ENCODE results near the gene CLTC.

CLTC gene

DNA sequence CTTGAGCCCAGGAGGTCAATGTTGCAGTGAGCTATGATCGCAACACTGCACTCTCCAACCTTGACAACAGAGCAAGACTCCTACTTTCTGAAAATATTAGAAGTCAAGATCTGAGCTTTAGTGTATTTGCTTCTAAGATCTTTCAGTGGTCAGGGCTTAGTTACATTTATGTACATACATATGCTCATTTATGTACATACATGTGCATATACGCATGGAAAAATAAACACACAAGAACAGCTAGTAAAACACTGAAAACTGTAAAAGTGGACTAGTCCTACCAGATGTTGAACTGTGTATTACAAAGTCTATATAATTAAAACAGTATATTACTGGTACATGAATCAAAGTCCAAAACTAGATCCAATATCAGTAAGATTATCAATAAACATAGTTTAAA is 59.2 kb downstream of the CLTC start:
- no peak overlapping the region for H2AFZ ChIP-seq
- no peaks in the 10 kb centered on the region for H3K36me3 ChIP-seq (ENCODE audit: control insufficient read depth, insufficient read depth, low read length)
- no peaks in the 10 kb centered on the region for H3K9me3 ChIP-seq (ENCODE audit: control insufficient read depth, low read length)
- H3K4me1 ChIP-seq, result no peaks in the 10 kb centered on the region
- TF ChIP-seq, protein P1, sequence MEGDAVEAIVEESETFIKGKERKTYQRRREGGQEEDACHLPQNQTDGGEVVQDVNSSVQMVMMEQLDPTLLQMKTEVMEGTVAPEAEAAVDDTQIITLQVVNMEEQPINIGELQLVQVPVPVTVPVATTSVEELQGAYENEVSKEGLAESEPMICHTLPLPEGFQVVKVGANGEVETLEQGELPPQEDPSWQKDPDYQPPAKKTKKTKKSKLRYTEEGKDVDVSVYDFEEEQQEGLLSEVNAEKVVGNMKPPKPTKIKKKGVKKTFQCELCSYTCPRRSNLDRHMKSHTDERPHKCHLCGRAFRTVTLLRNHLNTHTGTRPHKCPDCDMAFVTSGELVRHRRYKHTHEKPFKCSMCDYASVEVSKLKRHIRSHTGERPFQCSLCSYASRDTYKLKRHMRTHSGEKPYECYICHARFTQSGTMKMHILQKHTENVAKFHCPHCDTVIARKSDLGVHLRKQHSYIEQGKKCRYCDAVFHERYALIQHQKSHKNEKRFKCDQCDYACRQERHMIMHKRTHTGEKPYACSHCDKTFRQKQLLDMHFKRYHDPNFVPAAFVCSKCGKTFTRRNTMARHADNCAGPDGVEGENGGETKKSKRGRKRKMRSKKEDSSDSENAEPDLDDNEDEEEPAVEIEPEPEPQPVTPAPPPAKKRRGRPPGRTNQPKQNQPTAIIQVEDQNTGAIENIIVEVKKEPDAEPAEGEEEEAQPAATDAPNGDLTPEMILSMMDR (IDR thresholded peaks at IDR 0.05), result no peak
- H3K27me3 ChIP-seq (ENCODE audit: control insufficient read depth, insufficient read depth, low read length), result no peaks in the 10 kb centered on the region
- H3K27ac ChIP-seq, result no peak overlapping the region
- H3K4me3 ChIP-seq (ENCODE audit: low read depth, low read length), result no peak overlapping the region
- H3K4me2 ChIP-seq (ENCODE audit: low read length), result no peak overlapping the region
- no peaks in the 10 kb centered on the region for H3K79me2 ChIP-seq
- H3K9ac ChIP-seq, result no peak overlapping the region

DNA sequence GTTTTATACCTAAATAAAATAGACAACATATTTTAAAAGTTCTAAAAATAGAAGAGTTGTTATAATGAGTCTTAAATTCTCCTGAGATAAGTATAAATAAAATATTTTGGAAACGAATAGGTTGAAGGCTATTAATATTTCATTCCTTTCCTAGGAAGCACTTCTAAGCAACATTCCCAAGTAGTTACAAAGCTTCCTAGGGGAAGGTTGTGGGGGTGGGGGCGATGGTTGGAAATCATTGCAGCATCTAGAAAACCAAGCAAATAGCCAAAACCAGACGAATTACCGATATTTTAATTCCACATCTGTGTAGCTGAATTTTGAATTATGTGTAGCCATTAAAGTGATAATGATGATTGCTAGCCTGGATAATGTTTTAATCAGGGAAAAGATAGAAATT is 60.6 kb downstream of the CLTC start:
- H3K4me3 ChIP-seq (ENCODE audit: low read depth, low read length), result no peak overlapping the region
- TF ChIP-seq, protein P1 (IDR thresholded peaks at IDR 0.05), result no peak
- H3K36me3 ChIP-seq (ENCODE audit: control insufficient read depth, insufficient read depth, low read length), result no peaks in the 10 kb centered on the region
- H3K27ac ChIP-seq, result no peak overlapping the region
- no peaks in the 10 kb centered on the region for H3K4me1 ChIP-seq
- H3K9me3 ChIP-seq (ENCODE audit: control insufficient read depth, low read length), result no peaks in the 10 kb centered on the region
- no peak overlapping the region for H3K9ac ChIP-seq
- no peaks in the 10 kb centered on the region for H3K79me2 ChIP-seq
- H3K27me3 ChIP-seq (ENCODE audit: control insufficient read depth, insufficient read depth, low read length), result no peaks in the 10 kb centered on the region
- no peak overlapping the region for H3K4me2 ChIP-seq (ENCODE audit: low read length)
- H2AFZ ChIP-seq, result no peak overlapping the region

DNA sequence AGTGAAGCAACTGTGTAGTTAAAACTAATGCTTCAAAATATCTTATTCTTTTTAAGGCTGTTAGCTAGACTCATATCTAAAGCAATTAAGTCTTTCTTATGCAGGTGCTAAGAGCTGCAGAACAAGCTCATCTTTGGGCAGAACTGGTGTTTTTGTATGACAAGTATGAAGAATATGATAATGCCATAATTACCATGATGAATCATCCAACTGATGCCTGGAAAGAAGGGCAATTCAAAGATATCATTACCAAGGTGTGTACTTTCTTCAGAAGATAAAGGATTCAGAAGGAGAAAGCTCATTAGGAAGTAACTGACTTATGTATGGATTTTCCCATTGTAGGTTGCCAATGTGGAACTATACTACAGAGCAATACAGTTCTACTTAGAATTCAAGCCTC is 63.6 kb downstream of the CLTC start:
- Histone ChIP-seq H3K27me3 (ENCODE audit: control insufficient read depth, insufficient read depth, low read length) (no peaks in the 10 kb centered on the region), H2AFZ (no peak overlapping the region), H3K4me1 (no peaks in the 10 kb centered on the region), H3K36me3 (ENCODE audit: control insufficient read depth, insufficient read depth, low read length) (no peaks in the 10 kb centered on the region), H3K9me3 (ENCODE audit: control insufficient read depth, low read length) (no peaks in the 10 kb centered on the region), H3K27ac (no peak overlapping the region), H3K9ac (no peak overlapping the region), H3K4me3 (ENCODE audit: low read depth, low read length) (no peak overlapping the region), H3K4me2 (ENCODE audit: low read length) (no peak overlapping the region), H3K79me2 (no peaks in the 10 kb centered on the region)
- TF ChIP-seq, protein P1 (IDR thresholded peaks at IDR 0.05), result no peak

DNA sequence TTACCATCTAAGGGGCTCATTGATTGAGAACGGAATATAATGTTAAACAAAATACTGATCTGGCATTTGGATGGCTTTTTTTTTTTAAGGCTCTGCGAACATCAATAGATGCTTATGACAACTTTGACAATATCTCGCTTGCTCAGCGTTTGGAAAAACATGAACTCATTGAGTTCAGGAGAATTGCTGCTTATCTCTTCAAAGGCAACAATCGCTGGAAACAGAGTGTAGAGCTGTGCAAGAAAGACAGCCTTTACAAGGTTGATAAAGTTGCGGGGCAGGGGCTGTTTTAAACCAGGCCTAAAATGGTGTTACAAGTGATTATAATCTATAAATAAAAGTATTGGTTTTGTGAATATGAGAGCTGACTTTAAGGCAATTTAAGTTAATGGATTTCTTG is 65.3 kb downstream of the CLTC start:
- Histone ChIP-seq H3K4me1 (no peaks in the 10 kb centered on the region), H2AFZ (no peak overlapping the region), H3K79me2 (no peaks in the 10 kb centered on the region), H3K9ac (no peak overlapping the region), H3K4me2 (ENCODE audit: low read length) (no peak overlapping the region), H3K27ac (no peak overlapping the region), H3K9me3 (ENCODE audit: control insufficient read depth, low read length) (no peaks in the 10 kb centered on the region), H3K4me3 (ENCODE audit: low read depth, low read length) (no peak overlapping the region), H3K36me3 (ENCODE audit: control insufficient read depth, insufficient read depth, low read length) (no peaks in the 10 kb centered on the region), H3K27me3 (ENCODE audit: control insufficient read depth, insufficient read depth, low read length) (no peaks in the 10 kb centered on the region)
- TF ChIP-seq, protein P1 (IDR thresholded peaks at IDR 0.05), result no peak

DNA sequence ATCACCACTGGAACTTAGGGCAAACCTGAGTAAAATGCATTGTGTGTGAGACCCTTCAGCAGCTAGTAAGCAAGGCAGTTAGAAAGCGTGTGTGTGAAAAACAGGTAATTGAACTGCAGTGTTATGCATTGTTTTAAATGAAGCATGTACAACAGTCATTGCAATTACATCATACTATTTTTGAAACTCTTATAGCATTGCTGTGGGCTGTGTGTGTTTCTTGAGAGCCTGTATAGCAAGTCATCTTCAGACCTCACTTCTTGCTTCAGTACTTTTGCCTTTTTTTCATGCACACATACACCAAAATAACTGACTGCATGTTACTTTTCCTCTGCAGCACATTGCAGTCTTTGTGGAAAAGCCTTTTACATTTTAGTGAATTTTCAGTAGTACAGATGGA is 68.3 kb downstream of the CLTC start:
- H3K36me3 ChIP-seq (ENCODE audit: control insufficient read depth, insufficient read depth, low read length), result no peaks in the 10 kb centered on the region

More for the DNA sequence above, 68.3 kb downstream of the CLTC start:
- H3K9ac ChIP-seq, result no peak overlapping the region
- no peak overlapping the region for H2AFZ ChIP-seq
- no peak overlapping the region for H3K27ac ChIP-seq
- no peak overlapping the region for H3K4me2 ChIP-seq (ENCODE audit: low read length)
- no peaks in the 10 kb centered on the region for H3K27me3 ChIP-seq (ENCODE audit: control insufficient read depth, insufficient read depth, low read length)
- H3K4me3 ChIP-seq (ENCODE audit: low read depth, low read length), result no peak overlapping the region
- TF ChIP-seq, protein P1 (IDR thresholded peaks at IDR 0.05), result no peak
- no peaks in the 10 kb centered on the region for H3K4me1 ChIP-seq
- no peaks in the 10 kb centered on the region for H3K79me2 ChIP-seq
- no peaks in the 10 kb centered on the region for H3K9me3 ChIP-seq (ENCODE audit: control insufficient read depth, low read length)

Measured in parathyroid adenoma (tissue), 2 donors.